Panc1 (cell line): Measurements from ENCODE around the gene PCYT1B.

Experiments
- POLR2AphosphoS5 ChIP-seq: IDR thresholded peaks from 2 replicates; pipeline ENCODE4 v1.6.1; 2012; ENCODE audit warnings: mild to moderate bottlenecking, low read depth, low read length, moderate library complexity
- SIN3A ChIP-seq: IDR thresholded peaks from 2 replicates; pipeline ENCODE4 v1.6.1; 2012; ENCODE audit warnings: low read depth, mild to moderate bottlenecking, low read length, moderate library complexity, borderline replicate concordance; ENCODE audit not compliant: insufficient read depth
- TCF7L2 ChIP-seq: IDR thresholded peaks from 2 replicates; pipeline ENCODE4 v1.6.1; 2011; ENCODE audit warnings: mild to moderate bottlenecking, low read depth, low read length, inconsistent platforms
- TF ChIP-seq, protein P1 (sequence below): fragments of 450-650 bp; IDR thresholded peaks from 2 replicates; pipeline ENCODE4 v1.5.1; 2017; ENCODE audit warnings: mild to moderate bottlenecking
- TF ChIP-seq, protein P2 (sequence below), 2 experiments: IDR thresholded peaks; 2 replicates each; pipeline ENCODE4 v1.6.1; 2011 to 2012; ENCODE audit warnings: low read depth in 2 of 2, control low read depth in 1 of 2, low read length in 1 of 2, mild to moderate bottlenecking in 1 of 2, moderate library complexity in 1 of 2; ENCODE audit not compliant: insufficient read depth in 1 of 2

DNA sequence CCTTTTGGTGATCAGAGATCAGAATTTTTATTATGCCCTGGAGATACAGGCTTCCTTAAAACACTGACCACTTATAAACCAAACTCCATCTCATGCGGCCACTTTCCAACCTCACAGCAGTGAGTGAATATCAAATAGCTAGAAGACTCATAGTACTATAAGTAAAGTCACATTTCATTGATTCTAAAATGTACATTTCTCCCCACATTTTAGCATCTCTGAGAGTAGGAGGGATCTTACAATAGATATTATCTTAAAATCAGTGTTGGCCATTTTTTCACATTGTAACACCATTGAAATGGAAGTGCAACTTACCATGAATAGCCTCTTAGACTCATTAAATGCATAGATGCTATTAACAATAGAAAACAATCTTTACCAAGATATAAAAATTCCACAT lies 17.4 kb downstream of the PCYT1B start:
- TF ChIP-seq, protein P1, sequence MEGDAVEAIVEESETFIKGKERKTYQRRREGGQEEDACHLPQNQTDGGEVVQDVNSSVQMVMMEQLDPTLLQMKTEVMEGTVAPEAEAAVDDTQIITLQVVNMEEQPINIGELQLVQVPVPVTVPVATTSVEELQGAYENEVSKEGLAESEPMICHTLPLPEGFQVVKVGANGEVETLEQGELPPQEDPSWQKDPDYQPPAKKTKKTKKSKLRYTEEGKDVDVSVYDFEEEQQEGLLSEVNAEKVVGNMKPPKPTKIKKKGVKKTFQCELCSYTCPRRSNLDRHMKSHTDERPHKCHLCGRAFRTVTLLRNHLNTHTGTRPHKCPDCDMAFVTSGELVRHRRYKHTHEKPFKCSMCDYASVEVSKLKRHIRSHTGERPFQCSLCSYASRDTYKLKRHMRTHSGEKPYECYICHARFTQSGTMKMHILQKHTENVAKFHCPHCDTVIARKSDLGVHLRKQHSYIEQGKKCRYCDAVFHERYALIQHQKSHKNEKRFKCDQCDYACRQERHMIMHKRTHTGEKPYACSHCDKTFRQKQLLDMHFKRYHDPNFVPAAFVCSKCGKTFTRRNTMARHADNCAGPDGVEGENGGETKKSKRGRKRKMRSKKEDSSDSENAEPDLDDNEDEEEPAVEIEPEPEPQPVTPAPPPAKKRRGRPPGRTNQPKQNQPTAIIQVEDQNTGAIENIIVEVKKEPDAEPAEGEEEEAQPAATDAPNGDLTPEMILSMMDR = no peak
- no peak for TF ChIP-seq POLR2AphosphoS5
- TF ChIP-seq SIN3A = no peak
- no peak for TF ChIP-seq TCF7L2
- TF ChIP-seq, protein P2, sequence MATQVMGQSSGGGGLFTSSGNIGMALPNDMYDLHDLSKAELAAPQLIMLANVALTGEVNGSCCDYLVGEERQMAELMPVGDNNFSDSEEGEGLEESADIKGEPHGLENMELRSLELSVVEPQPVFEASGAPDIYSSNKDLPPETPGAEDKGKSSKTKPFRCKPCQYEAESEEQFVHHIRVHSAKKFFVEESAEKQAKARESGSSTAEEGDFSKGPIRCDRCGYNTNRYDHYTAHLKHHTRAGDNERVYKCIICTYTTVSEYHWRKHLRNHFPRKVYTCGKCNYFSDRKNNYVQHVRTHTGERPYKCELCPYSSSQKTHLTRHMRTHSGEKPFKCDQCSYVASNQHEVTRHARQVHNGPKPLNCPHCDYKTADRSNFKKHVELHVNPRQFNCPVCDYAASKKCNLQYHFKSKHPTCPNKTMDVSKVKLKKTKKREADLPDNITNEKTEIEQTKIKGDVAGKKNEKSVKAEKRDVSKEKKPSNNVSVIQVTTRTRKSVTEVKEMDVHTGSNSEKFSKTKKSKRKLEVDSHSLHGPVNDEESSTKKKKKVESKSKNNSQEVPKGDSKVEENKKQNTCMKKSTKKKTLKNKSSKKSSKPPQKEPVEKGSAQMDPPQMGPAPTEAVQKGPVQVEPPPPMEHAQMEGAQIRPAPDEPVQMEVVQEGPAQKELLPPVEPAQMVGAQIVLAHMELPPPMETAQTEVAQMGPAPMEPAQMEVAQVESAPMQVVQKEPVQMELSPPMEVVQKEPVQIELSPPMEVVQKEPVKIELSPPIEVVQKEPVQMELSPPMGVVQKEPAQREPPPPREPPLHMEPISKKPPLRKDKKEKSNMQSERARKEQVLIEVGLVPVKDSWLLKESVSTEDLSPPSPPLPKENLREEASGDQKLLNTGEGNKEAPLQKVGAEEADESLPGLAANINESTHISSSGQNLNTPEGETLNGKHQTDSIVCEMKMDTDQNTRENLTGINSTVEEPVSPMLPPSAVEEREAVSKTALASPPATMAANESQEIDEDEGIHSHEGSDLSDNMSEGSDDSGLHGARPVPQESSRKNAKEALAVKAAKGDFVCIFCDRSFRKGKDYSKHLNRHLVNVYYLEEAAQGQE (IDR thresholded peaks at IDR 0.05; ENCODE audit: insufficient read depth in 1 of 2, low read depth in 2 of 2, low read length in 1 of 2) = no peak
